GM21825 (cell line): ENCODE data around the gene ECHS1.
"Not testable (repeated sequence)": the region's sequence is repeated elsewhere in the genome, so short reads cannot be mapped to it uniquely, and the experiment has no call there.

Source experiments
- ATAC-seq: cut with Tn5 transposase; IDR thresholded peaks from one replicate; pipeline ENCODE4 v1.9.1; 2021; ENCODE audit warnings: mild to moderate bottlenecking, moderate library complexity; ENCODE audit not compliant: unreplicated experiment

ECHS1 gene

GRCh38 chr10:133327651-133328357, 45.4 kb downstream of the ECHS1 start:
- no peak for ATAC-seq

- no peak for ATAC-seq
Observed at GRCh38 chr10:133326745-133327650, 46.2 kb downstream of the ECHS1 start.

- ATAC-seq, result no peak
Observed at GRCh38 chr10:133326223-133326551, 47.0 kb downstream of the ECHS1 start.

- ATAC-seq, result no peak
Observed at GRCh38 chr10:133325440-133326222, 47.5 kb downstream of the ECHS1 start.

GRCh38 chr10:133324857-133325260, 48.3 kb downstream of the ECHS1 start:
- no peak for ATAC-seq

- no peak for ATAC-seq
Observed at GRCh38 chr10:133324198-133324792, 48.9 kb downstream of the ECHS1 start.

- not testable (repeated sequence) for ATAC-seq
Observed at GRCh38 chr10:133322064-133322709, 51.0 kb downstream of the ECHS1 start.

- ATAC-seq, result not testable (repeated sequence)
Observed at GRCh38 chr10:133320852-133321422, 52.2 kb downstream of the ECHS1 start.

- ATAC-seq, result peak; percentile 80
Observed at GRCh38 chr10:133318494-133319127, 54.5 kb downstream of the ECHS1 start.

GRCh38 chr10:133316732-133317131, 56.4 kb downstream of the ECHS1 start:
- no peak for ATAC-seq

- no peak for ATAC-seq
Observed at GRCh38 chr10:133316266-133316665, 56.9 kb downstream of the ECHS1 start.

- ATAC-seq, result no peak
Observed at GRCh38 chr10:133315847-133316246, 57.3 kb downstream of the ECHS1 start.

GRCh38 chr10:133314911-133315310, 58.2 kb downstream of the ECHS1 start:
- ATAC-seq, result no peak

- ATAC-seq, result no peak
Observed at GRCh38 chr10:133313192-133313591, 60.0 kb downstream of the ECHS1 start.

- no peak for ATAC-seq
Observed at GRCh38 chr10:133312769-133313145, 60.4 kb downstream of the ECHS1 start.
